ENCODE data around the gene CANT1. TPM values are rescaled to one million over a fixed set of nuclear protein-coding genes. Genes with fewer than 3 reads are reported as not detected.

The CANT1 gene
- total RNA-seq, 1 experiment from 2014 or later, result 116 TPM

DNA sequence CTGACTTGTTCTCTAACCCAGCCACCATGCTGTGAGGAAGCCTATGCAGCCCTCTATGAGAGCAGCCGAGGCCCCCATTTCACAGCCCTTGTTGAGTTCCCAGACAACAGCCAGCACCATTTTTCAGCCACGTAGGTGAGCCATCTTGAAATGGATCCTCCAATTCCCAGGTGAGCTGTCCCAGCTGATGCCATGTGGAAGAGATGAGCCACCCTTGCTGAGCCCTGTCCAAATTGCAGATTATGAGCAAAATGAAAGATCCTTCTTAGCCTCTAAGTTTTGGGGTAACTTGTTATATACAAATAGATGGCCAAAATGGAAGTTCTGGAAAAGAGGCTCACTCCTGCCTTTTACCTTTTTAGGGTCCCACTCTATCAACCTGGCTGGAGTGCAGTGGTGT lies 58.7 kb downstream of the CANT1 start:
- no peaks in the 10 kb centered on the region for H3F3A ChIP-seq (ENCODE audit: insufficient read depth, low read depth)
- no peaks in the 10 kb centered on the region for H3K79me2 ChIP-seq (ENCODE audit: low read depth)
- H3K4me3 ChIP-seq, result no peak overlapping the region
- H4K20me1 ChIP-seq (ENCODE audit: insufficient read depth), result no peaks in the 10 kb centered on the region
- no peak overlapping the region for H2AFZ ChIP-seq
- ChIA-PET CTCF (no interaction called here), POLR2A (ENCODE audit: unreplicated experiment) (no interaction called here)
- no peaks in the 10 kb centered on the region for H3K9me2 ChIP-seq (ENCODE audit: insufficient read depth)
- peaks cover 3% of the 10 kb centered on the region for H3K4me1 ChIP-seq (replicated peaks; ENCODE audit: insufficient read depth)
- no peak for DNase-seq
- no peak for TF ChIP-seq EZH2 (IDR thresholded peaks at IDR 0.05; ENCODE audit: low read depth)
- TF ChIP-seq, protein P1, sequence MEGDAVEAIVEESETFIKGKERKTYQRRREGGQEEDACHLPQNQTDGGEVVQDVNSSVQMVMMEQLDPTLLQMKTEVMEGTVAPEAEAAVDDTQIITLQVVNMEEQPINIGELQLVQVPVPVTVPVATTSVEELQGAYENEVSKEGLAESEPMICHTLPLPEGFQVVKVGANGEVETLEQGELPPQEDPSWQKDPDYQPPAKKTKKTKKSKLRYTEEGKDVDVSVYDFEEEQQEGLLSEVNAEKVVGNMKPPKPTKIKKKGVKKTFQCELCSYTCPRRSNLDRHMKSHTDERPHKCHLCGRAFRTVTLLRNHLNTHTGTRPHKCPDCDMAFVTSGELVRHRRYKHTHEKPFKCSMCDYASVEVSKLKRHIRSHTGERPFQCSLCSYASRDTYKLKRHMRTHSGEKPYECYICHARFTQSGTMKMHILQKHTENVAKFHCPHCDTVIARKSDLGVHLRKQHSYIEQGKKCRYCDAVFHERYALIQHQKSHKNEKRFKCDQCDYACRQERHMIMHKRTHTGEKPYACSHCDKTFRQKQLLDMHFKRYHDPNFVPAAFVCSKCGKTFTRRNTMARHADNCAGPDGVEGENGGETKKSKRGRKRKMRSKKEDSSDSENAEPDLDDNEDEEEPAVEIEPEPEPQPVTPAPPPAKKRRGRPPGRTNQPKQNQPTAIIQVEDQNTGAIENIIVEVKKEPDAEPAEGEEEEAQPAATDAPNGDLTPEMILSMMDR (conservative IDR thresholded peaks at IDR 0.05), result no peak
- no TSS peak for BruUV-seq (replicated peaks)
- no peaks in the 10 kb centered on the region for H3K36me3 ChIP-seq (ENCODE audit: low read depth)
- intact Hi-C loops (cut with micrococcal nuclease; ENCODE audit: unreplicated experiment), result no loop called here
- no peak overlapping the region for H3K4me2 ChIP-seq
- no peak overlapping the region for H3K27ac ChIP-seq
- no peaks in the 10 kb centered on the region for H3K9me3 ChIP-seq (ENCODE audit: insufficient read depth, low read depth)
- no peaks in the 10 kb centered on the region for H3K27me3 ChIP-seq (ENCODE audit: insufficient read depth, low read depth)

- intact Hi-C loops (cut with micrococcal nuclease; ENCODE audit: unreplicated experiment), result no loop called here
- Histone ChIP-seq H3K9me3 (ENCODE audit: insufficient read depth, low read depth) (no peaks in the 10 kb centered on the region), H3K4me1 (replicated peaks; ENCODE audit: insufficient read depth) (no peaks in the 10 kb centered on the region), H3K4me3 (no peak overlapping the region), H3K27me3 (ENCODE audit: insufficient read depth, low read depth) (no peaks in the 10 kb centered on the region), H3K4me2 (no peak overlapping the region), H3K27ac (no peak overlapping the region), H2AFZ (no peak overlapping the region), H3K9me2 (ENCODE audit: insufficient read depth) (no peaks in the 10 kb centered on the region), H3K79me2 (ENCODE audit: low read depth) (no peaks in the 10 kb centered on the region), H4K20me1 (ENCODE audit: insufficient read depth) (no peaks in the 10 kb centered on the region), H3F3A (ENCODE audit: insufficient read depth, low read depth) (no peaks in the 10 kb centered on the region), H3K36me3 (ENCODE audit: low read depth) (no peaks in the 10 kb centered on the region)
- TF ChIP-seq, protein P1 (conservative IDR thresholded peaks at IDR 0.05), result no peak
- TF ChIP-seq EZH2 (IDR thresholded peaks at IDR 0.05; ENCODE audit: low read depth), result no peak
- CTCF ChIA-PET, result no interaction called here
- no peak for DNase-seq
- no TSS peak for BruUV-seq (replicated peaks)
- POLR2A ChIA-PET (ENCODE audit: unreplicated experiment), result no interaction called here
Measured at GRCh38 chr17:78947235-78948149, 62.1 kb downstream of the CANT1 start.

- ChIA-PET POLR2A (ENCODE audit: unreplicated experiment) (interaction anchor here (0.6 kb wide), 1 partner anchor 74 kb away, joined by 6 read pairs; no protein-coding TSS in a partner anchor), CTCF (no interaction called here)
- Histone ChIP-seq H3K4me2 (no peak overlapping the region), H3K4me3 (no peak overlapping the region), H3K27ac (no peak overlapping the region), H2AFZ (no peak overlapping the region), H3K27me3 (ENCODE audit: insufficient read depth, low read depth) (no peaks in the 10 kb centered on the region), H3K36me3 (ENCODE audit: low read depth) (no peaks in the 10 kb centered on the region), H3K9me2 (ENCODE audit: insufficient read depth) (no peaks in the 10 kb centered on the region), H3K9me3 (ENCODE audit: insufficient read depth, low read depth) (no peaks in the 10 kb centered on the region), H3K79me2 (ENCODE audit: low read depth) (no peaks in the 10 kb centered on the region), H3F3A (ENCODE audit: insufficient read depth, low read depth) (no peaks in the 10 kb centered on the region), H4K20me1 (ENCODE audit: insufficient read depth) (no peaks in the 10 kb centered on the region), H3K4me1 (replicated peaks; ENCODE audit: insufficient read depth) (no peaks in the 10 kb centered on the region)
- intact Hi-C loops (cut with micrococcal nuclease; ENCODE audit: unreplicated experiment), result no loop called here
- no peak for DNase-seq
- no peak for TF ChIP-seq EZH2 (IDR thresholded peaks at IDR 0.05; ENCODE audit: low read depth)
- TF ChIP-seq, protein P1 (conservative IDR thresholded peaks at IDR 0.05), result no peak
- BruUV-seq (replicated peaks), result no TSS peak
Measured at GRCh38 chr17:78946631-78947030, 62.9 kb downstream of the CANT1 start.

Measured in PC-9 (cell line).